ENCODE data around the gene SMAGP. TPM values are rescaled to one million over a fixed set of nuclear protein-coding genes. Genes with fewer than 3 reads are reported as not detected.
"Not testable (repeated sequence)": the region's sequence is repeated elsewhere in the genome, so short reads cannot be mapped to it uniquely, and the experiment has no call there.

SMAGP gene
- total RNA-seq, 1 donor from 2014 or later = 24.5 TPM

DNA sequence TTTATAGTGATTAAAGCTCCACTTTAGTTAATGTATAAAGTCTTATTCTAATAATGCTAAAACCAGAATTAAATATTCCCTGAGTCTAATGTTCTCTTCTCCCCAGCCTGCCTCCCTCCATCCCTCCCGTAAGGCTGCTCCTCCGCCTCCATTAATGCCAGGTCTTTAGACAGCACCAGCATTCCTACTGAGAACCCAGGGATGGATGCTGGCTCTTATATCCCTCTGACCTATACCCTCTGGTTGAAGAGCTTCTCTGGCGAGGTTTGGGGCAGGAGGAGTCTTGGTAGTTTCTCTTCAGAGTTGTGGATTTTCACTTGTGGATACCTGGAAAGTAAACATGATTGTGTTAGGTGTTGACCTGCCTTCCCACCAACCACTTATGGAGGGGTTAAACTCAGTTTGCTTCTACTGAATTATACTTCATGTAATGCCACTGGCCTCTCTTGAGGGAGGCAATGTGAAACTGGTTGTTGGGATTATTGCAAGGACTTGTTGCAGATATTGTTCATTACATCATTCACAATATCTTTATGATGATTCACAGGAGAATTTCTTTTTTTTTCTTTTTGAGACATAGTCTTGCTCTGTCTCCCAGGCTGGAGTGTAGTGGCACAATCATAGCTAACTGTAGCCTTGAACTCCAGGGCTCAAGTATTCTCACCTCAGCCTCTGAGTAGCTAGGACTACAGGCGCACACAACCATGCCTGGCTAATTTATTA lies 11.1 kb upstream of the SMAGP start:
- H3K4me3 ChIP-seq (ENCODE audit: low read depth, low read length) = no peak overlapping the region
- DNase-seq (ENCODE audit: low read depth) = no peak

DNA sequence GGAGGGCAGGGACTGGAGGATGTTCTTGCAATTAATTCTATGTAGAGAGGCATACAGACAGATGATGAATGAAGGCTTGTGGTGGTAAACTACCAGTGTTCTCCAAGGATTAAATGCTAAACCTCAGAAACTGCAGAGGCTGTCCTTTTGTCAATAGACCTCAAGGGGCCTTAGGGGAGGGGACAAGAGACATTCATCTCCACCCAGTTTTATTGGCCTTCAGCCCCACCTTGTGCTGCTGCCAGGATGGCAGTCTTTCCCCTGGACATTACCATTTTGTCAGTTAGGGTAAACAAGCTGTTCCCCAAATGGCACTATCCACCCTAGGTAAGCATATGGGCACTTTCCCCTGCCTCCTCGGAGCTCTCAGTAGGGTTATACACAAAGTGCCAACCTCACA lies 4.9 kb upstream of the SMAGP start:
- no peaks in the 10 kb centered on the region for H3K27me3 ChIP-seq (ENCODE audit: control insufficient read depth, insufficient read depth, low read length)
- no peak for DNase-seq (ENCODE audit: low read depth)
- TF ChIP-seq, protein P1, sequence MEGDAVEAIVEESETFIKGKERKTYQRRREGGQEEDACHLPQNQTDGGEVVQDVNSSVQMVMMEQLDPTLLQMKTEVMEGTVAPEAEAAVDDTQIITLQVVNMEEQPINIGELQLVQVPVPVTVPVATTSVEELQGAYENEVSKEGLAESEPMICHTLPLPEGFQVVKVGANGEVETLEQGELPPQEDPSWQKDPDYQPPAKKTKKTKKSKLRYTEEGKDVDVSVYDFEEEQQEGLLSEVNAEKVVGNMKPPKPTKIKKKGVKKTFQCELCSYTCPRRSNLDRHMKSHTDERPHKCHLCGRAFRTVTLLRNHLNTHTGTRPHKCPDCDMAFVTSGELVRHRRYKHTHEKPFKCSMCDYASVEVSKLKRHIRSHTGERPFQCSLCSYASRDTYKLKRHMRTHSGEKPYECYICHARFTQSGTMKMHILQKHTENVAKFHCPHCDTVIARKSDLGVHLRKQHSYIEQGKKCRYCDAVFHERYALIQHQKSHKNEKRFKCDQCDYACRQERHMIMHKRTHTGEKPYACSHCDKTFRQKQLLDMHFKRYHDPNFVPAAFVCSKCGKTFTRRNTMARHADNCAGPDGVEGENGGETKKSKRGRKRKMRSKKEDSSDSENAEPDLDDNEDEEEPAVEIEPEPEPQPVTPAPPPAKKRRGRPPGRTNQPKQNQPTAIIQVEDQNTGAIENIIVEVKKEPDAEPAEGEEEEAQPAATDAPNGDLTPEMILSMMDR (IDR thresholded peaks at IDR 0.05; ENCODE audit: insufficient read depth, low read length, poor library complexity, severe bottlenecking) = no peak
- no peak overlapping the region for H3K4me3 ChIP-seq (ENCODE audit: low read depth, low read length)
- no peaks in the 10 kb centered on the region for H3K36me3 ChIP-seq (ENCODE audit: control insufficient read depth, insufficient read depth, low read length)

More for the DNA sequence above, 11.1 kb upstream of the SMAGP start:
- Histone ChIP-seq H3K27me3 (ENCODE audit: control insufficient read depth, insufficient read depth, low read length) (no peaks in the 10 kb centered on the region), H3K36me3 (ENCODE audit: control insufficient read depth, insufficient read depth, low read length) (no peaks in the 10 kb centered on the region)
- TF ChIP-seq, protein P1 (IDR thresholded peaks at IDR 0.05; ENCODE audit: insufficient read depth, low read length, poor library complexity, severe bottlenecking) = no peak

- H3K27me3 ChIP-seq (ENCODE audit: control insufficient read depth, insufficient read depth, low read length); H3K36me3 ChIP-seq (ENCODE audit: control insufficient read depth, insufficient read depth, low read length); DNase-seq (ENCODE audit: low read depth); H3K4me3 ChIP-seq (ENCODE audit: low read depth, low read length): not testable (repeated sequence)
Measured at GRCh38 chr12:51272810-51273209, 2.6 kb upstream of the SMAGP start.

DNA sequence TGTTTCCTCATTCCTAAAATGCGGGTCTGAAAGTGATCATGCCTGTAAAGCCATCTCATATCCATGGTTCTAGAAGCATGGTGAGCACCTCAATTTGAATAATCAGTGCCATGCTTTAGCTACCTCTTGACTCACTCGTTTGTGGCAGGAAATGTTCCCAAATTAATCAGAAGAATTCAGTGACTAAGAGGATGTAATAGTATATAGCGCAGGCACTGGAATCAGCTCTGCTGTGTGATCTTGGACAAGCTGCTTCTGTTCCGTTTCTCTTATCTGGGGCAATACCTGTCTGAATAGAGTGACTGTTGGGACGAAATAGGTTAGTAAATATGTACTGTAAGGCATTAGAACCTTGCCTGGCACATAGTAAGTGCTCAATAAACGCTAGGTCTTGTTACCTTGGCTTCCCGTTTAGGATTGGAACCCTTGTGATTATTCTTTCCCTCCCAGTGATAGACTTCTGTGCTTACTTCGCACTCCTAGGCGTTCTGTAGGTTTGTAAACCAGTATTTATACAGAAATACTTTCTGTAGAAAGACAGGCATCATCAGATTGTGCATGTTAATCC lies 820 bp upstream of the SMAGP start:
- Histone ChIP-seq H3K4me3 (ENCODE audit: low read depth, low read length) (peak overlapping the region; percentile 66), H3K27me3 (ENCODE audit: control insufficient read depth, insufficient read depth, low read length) (no peaks in the 10 kb centered on the region), H3K36me3 (ENCODE audit: control insufficient read depth, insufficient read depth, low read length) (peaks cover 1% of the 10 kb centered on the region)
- TF ChIP-seq, protein P1 (IDR thresholded peaks at IDR 0.05; ENCODE audit: insufficient read depth, low read length, poor library complexity, severe bottlenecking) = no peak
- DNase-seq (ENCODE audit: low read depth) = peak; percentile 73

DNA sequence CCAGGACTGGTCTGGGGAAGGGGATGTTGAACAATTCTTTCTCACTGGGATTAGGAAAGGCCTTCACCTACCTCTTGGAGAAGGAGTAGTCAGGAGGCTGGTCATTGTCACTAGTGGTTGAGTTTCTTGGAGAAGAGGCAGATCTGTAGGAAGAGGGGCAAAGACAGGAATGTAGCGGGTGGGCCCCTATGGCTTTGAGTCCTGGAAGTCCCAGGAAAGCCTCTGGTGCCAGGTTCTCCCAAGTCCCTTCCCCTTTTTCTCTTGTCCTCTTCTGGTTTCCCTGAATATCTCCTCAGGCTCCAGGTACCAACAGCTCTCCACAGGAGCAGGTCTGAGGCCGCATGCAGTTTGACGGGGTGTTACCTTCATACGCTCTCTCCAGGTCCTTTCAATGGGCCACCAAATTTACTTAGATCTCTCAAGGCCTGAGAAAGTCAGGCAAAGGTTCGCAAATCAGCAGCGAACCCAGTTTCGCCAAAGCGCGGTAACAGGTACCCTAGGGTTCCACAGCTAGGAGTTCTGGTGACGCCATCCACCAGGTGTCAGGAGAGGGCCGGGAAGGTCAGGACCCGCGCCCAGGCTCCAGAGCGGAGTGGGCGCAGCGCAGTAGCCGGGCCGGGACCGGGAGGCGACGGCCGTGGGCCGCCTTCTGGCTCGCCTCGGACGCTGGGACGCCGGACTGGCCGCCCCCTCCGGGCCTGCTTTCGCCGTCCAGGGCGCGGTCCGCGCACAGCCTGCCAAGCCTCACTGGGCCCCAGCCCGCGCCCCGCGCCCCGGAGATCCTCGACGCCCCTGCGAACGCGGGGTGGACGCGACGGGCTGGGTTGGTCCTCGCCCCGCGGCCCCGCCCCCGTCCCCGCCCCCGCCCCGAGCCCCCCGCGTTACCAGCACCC lies 795 bp downstream of the SMAGP start:
- Histone ChIP-seq H3K4me3 (ENCODE audit: low read depth, low read length) (peak overlapping the region; percentile 66), H3K36me3 (ENCODE audit: control insufficient read depth, insufficient read depth, low read length) (peaks cover 1% of the 10 kb centered on the region), H3K27me3 (ENCODE audit: control insufficient read depth, insufficient read depth, low read length) (no peaks in the 10 kb centered on the region)
- TF ChIP-seq, protein P1 (IDR thresholded peaks at IDR 0.05; ENCODE audit: insufficient read depth, low read length, poor library complexity, severe bottlenecking) = peak; percentile 37
- DNase-seq (ENCODE audit: low read depth) = no peak

- Histone ChIP-seq H3K36me3 (ENCODE audit: control insufficient read depth, insufficient read depth, low read length) (peaks cover 1% of the 10 kb centered on the region), H3K27me3 (ENCODE audit: control insufficient read depth, insufficient read depth, low read length) (no peaks in the 10 kb centered on the region), H3K4me3 (ENCODE audit: low read depth, low read length) (no peak overlapping the region)
- TF ChIP-seq, protein P1 (IDR thresholded peaks at IDR 0.05; ENCODE audit: insufficient read depth, low read length, poor library complexity, severe bottlenecking) = no peak
- DNase-seq (ENCODE audit: low read depth) = no peak
Measured at GRCh38 chr12:51265024-51265423, 5.2 kb downstream of the SMAGP start.

Measured in kidney epithelial cell (primary cell).